ENCODE results near the gene PGAP6.
A peak's percentile ranks its signal among the peaks of the same experiment; 100 is the strongest.

PGAP6 gene

DNA sequence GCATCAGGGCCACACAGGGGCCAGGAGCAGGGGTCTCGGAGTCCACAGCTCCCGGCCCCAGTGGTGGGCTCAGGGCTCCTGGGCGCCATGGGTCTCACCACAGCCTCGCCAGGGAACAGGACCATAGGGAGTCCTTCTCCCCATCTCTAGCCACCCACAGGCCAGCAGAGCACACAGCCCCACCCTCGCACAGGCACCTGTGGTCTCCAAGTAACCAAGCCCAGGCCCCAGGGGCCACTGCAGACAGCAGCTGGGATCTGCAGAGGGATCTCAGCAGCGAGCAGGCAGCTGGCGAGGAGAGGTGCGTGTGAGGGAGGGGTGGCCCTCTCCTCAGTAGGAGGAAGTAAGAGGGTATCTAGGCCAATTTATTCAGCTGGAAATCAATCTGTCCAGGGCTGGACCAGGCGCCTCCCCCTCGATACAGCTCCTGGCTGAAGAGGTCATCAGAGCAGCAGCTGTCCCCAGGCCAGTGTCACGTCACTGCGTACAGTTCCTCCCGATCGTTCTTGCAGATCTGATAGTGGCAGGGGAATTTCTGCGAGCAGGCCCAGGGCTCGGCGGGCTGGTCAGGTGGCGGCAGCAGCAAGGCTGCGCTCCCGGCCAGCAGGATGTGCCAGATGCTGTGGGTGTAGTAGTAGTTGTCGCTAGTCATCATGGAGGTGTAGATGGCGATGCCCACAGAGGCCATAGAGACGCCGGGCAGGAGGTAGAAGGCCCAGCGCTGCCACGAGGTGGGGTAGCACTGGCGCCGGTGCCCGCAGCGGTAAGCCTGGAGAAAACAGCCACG, 10.1 kb downstream of the PGAP6 start:
- TF ChIP-seq CTCF (IDR thresholded peaks at IDR 0.05; ENCODE audit: low read depth, low read length, missing control alignments) = no peak
- in situ Hi-C loops (cut with HindIII; ENCODE audit: low sequenced_read_pairs) = no loop called here
- no peak overlapping the region for H3K4me3 ChIP-seq (ENCODE audit: low read depth, low read length)
- DNase-seq (ENCODE audit: low read depth) = no peak

- no peak for DNase-seq (ENCODE audit: low read depth)
- H3K4me3 ChIP-seq (ENCODE audit: low read depth, low read length) = no peak overlapping the region
- no peak for TF ChIP-seq CTCF (IDR thresholded peaks at IDR 0.05; ENCODE audit: low read depth, low read length, missing control alignments)
- in situ Hi-C loops (cut with HindIII; ENCODE audit: low sequenced_read_pairs) = no loop called here
These were observed 10.7 kb downstream of the PGAP6 start for GRCh38 chr16:370979-371514.

DNA sequence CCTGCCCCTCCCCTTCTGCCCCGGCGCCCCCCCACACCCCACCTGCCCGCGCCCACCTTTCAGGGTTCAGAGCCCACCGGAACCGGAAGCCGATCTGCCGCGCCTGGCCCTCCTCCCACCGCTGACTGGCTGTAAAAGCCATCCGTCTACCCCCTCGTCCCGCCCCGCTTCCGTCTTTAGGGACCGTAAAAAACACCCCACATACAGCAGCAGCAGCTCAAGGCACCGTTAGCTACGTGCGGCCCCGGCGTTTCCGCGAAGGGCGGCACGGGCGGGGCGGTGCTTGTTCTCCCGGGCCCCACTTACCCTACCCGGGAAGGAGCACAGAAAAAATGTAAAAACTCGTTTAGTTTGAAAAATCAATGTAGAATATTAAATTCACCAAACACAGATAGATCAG, 11.3 kb downstream of the PGAP6 start, which contains the start of gene MRPL28:
MRPL28 (minus strand) TSS at position 96 of the 400 bp plus-strand sequence. CDS start 320 bp downstream, outside the sequence.
- in situ Hi-C loops (cut with HindIII; ENCODE audit: low sequenced_read_pairs) = no loop called here
- TF ChIP-seq CTCF (IDR thresholded peaks at IDR 0.05; ENCODE audit: low read depth, low read length, missing control alignments) = no peak
- H3K4me3 ChIP-seq (ENCODE audit: low read depth, low read length) = peak within 1 kb of the TSS; percentile 39
- DNase-seq (ENCODE audit: low read depth) = peak; percentile 88

DNA sequence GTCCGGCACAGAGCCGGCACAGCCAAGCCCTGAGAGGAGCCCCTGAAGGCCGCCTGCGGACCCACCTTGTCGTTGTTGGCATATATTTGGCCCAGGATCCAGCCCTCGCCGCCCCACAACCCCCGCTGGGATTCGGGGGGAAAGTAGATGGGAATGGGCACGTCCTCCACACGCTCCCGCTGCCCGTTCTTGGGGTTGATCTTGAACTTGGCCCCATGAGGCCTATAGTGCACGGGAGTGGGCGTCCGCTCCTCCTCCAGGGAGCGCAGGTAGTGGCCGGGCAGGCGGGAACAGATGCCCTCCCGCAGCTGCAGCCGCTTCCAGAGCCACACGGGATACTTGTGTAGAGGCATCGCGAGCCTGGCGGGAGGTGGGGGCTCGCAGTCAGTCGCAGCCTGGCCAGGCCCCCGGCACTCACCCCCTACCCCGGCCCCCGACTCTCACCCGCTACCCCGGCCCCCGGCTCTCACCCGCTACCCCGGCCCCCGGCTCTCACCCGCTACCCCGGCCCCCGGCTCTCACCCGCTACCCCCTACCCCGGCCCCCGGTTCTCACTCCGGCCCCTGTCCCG, 11.8 kb downstream of the PGAP6 start:
- in situ Hi-C loops (cut with HindIII; ENCODE audit: low sequenced_read_pairs) = no loop called here

DNA sequence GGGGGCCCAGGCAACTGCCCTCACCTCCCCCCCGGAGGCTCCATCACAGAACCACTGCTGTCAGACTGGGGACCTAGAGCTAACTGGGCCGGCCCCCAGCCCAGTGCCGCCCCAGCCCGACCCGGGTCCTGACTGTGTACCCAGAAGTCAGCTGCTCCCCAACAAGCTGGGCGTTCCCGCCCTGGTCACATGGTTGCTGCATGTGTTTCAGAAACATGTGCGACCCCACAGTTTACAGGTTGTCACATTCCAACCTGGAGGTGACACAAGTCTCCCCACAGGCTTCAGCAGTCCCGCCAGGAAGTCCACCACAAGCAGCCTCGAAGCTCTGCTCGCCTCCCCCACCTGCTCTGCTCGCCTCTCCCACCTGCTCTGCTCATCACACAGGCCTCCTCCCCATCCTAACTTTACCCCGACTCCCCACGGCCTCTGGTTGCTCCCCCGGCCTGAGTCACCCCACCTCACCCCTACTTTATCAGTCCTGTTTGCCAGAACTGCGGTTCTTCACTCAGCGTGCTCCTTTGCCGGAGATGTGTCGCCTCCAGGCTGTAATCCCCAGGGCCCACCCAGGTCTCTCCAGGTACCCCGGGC, 12.4 kb downstream of the PGAP6 start:
- no peak for TF ChIP-seq CTCF (IDR thresholded peaks at IDR 0.05; ENCODE audit: low read depth, low read length, missing control alignments)
- H3K4me3 ChIP-seq (ENCODE audit: low read depth, low read length) = peak overlapping the region; percentile 39
- DNase-seq (ENCODE audit: low read depth) = no peak
- in situ Hi-C loops (cut with HindIII; ENCODE audit: low sequenced_read_pairs) = no loop called here

More for the DNA sequence above, 11.8 kb downstream of the PGAP6 start:
- TF ChIP-seq CTCF (IDR thresholded peaks at IDR 0.05; ENCODE audit: low read depth, low read length, missing control alignments) = no peak
- DNase-seq (ENCODE audit: low read depth) = no peak
- peak overlapping the region; percentile 39 for H3K4me3 ChIP-seq (ENCODE audit: low read depth, low read length)

DNA sequence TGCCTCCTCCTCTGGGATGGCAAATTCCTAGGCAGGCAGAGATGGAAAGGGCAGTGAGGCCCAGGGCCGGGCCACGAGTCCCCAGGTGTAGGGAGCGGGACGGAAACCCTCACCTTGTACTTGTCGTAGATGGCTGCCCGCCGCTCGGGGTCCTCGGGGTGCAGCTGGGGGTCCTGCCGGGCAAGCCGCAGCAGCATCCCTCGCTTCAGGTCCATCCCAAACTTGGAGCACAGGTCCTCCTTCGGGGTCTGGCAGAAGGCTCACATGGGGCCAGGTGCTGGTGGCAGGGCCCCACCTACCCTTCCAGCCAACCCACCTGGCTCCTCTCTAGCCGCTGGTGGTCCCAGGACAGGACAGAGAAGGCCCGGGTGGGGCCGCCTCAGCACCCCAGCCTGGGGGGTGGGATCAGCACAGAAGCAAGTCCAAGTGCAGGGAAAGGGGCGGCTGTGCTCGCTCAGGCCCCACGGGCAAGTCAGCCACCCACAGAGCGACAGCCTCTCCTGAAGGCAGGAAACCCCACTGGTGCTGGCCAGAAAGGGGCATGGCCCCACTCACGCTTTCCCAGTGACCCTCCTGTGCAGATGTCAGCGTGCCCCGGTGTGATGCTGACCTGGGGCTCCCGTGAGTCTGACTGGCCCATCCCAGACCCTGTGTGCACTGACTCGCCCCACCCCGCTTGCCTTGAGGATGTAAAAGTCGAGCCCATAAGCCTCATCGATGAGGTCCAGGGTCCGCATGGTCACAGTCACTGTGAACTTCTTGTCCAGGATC, 13.2 kb downstream of the PGAP6 start:
- in situ Hi-C loops (cut with HindIII; ENCODE audit: low sequenced_read_pairs) = no loop called here
- no peak for TF ChIP-seq CTCF (IDR thresholded peaks at IDR 0.05; ENCODE audit: low read depth, low read length, missing control alignments)
- no peak overlapping the region for H3K4me3 ChIP-seq (ENCODE audit: low read depth, low read length)
- DNase-seq (ENCODE audit: low read depth) = no peak
